ENCODE measurements around the gene EIF2AK3.

Gene EIF2AK3

GRCh38 chr2:88627055-88627855 is at the start of gene EIF2AK3 (continued):
- TF ChIP-seq YY1 (tag by site-specific recombination; IDR thresholded peaks at IDR 0.05), result peak; percentile 68; the same call in 1 of the 2 replicates
- no peak for TF ChIP-seq ZFHX2 (tag by site-specific recombination; conservative IDR thresholded peaks at IDR 0.05)
- TF ChIP-seq PBX3 (CRISPR knock-in tag; IDR thresholded peaks at IDR 0.05), result peak; percentile 99
- no peak for TF ChIP-seq ZNF704 (tag by site-specific recombination; IDR thresholded peaks at IDR 0.05)
- TF ChIP-seq YY2 (tag by site-specific recombination; IDR thresholded peaks at IDR 0.05), result peak; percentile 82
- TF ChIP-seq ZNF830 (tag by site-specific recombination; IDR thresholded peaks at IDR 0.05; ENCODE audit: low read depth), result no peak
- TF ChIP-seq HOXA7 (CRISPR knock-in tag; IDR thresholded peaks at IDR 0.05; ENCODE audit: borderline replicate concordance), result no peak
- 0 out of 2 replicates have a peak, but pooled peaks have one; percentile 29 for TF ChIP-seq ZNF777 (tag by site-specific recombination; IDR thresholded peaks at IDR 0.05; ENCODE audit: borderline replicate concordance)
- TF ChIP-seq ZNF658 (tag by site-specific recombination; IDR thresholded peaks at IDR 0.05), result no peak
- no peak for TF ChIP-seq ZNF10 (tag by site-specific recombination; IDR thresholded peaks at IDR 0.05)
- no peak for TF ChIP-seq ZNF548 (tag by site-specific recombination; IDR thresholded peaks at IDR 0.05)
- peak; percentile 73; the same call in 1 of the 2 replicates for TF ChIP-seq HOXC10 (CRISPR knock-in tag; IDR thresholded peaks at IDR 0.05)
- no peak for TF ChIP-seq ZNF629 (tag by site-specific recombination; IDR thresholded peaks at IDR 0.05)
- TF ChIP-seq ZNF785 (tag by site-specific recombination; IDR thresholded peaks at IDR 0.05), result no peak
- TF ChIP-seq PATZ1 (tag by site-specific recombination; IDR thresholded peaks at IDR 0.05), result no peak
- TF ChIP-seq ZEB2 (tag by site-specific recombination; IDR thresholded peaks at IDR 0.05), result no peak
- TF ChIP-seq ZNF677 (tag by site-specific recombination; IDR thresholded peaks at IDR 0.05), result peak; percentile 49; the same call in 1 of the 2 replicates
- TF ChIP-seq ZNF518A (tag by site-specific recombination; conservative IDR thresholded peaks at IDR 0.05; ENCODE audit: low read depth), result 0 out of 2 replicates have a peak, but pooled peaks have one; percentile 24
- no peak for TF ChIP-seq REST (tag by site-specific recombination; IDR thresholded peaks at IDR 0.05)
- TF ChIP-seq ZNF707 (tag by site-specific recombination; IDR thresholded peaks at IDR 0.05), result no peak
- no peak for TF ChIP-seq ZNF26 (tag by site-specific recombination; IDR thresholded peaks at IDR 0.05)
- TF ChIP-seq ZNF561 (tag by site-specific recombination; IDR thresholded peaks at IDR 0.05; ENCODE audit: borderline replicate concordance), result 0 out of 2 replicates have a peak, but pooled peaks have one; percentile 49
- TF ChIP-seq ZNF600 (tag by site-specific recombination; IDR thresholded peaks at IDR 0.05), result no peak
- TF ChIP-seq ZNF214 (tag by site-specific recombination; IDR thresholded peaks at IDR 0.05; ENCODE audit: borderline replicate concordance), result no peak
- TF ChIP-seq ZNF175 (tag by site-specific recombination; IDR thresholded peaks at IDR 0.05), result no peak
